ENCODE data around the gene SUN3. TPM values are rescaled to one million over a fixed set of nuclear protein-coding genes. Genes with fewer than 3 reads are reported as not detected.

SUN3 gene
- total and polyA plus RNA-seq, 2 of the 8 experiments (the other 6 are each of a cell fraction or from before 2014, with no cell fraction given): not detected

DNA sequence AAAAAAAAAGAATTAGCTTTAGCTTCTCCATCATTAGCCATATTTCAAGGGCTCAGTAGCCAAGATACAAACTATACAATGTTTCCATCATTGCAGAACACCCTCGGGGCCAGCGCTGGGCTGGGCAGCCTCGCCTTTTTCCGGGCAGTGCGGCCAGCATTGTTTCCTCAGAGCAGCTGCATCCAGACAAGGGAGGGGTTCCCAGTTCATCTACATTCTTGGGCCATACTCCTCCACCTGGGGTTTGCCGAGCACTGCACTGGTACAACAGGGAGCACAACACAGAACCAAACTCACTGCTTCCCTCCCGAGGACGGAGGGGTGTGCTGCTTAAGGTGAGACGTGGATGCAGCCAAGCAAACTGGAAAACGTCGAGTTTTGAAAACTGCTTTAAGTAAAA, 78.2 kb downstream of the SUN3 start:
- Histone ChIP-seq H2AK5ac (ENCODE audit: low read depth, low read length) (no peak overlapping the region), H4K91ac (replicated peaks; ENCODE audit: insufficient read length, low read length) (no peak overlapping the region), H2BK5ac (ENCODE audit: low read depth, low read length) (no peak overlapping the region), H3K18ac (ENCODE audit: extremely low read depth, low read length) (no peak overlapping the region), H3K4me2 (ENCODE audit: insufficient read depth in 1 of 2, low read depth in 2 of 2, low read length in 2 of 2) (no peak overlapping the region), H3K79me1 (ENCODE audit: low read depth, low read length) (no peaks in the 10 kb centered on the region), H3K27ac (ENCODE audit: low read depth, low read length) (no peak overlapping the region), H3K56ac (replicated peaks; ENCODE audit: insufficient read length, low read depth, low read length) (no peak overlapping the region), H2BK120ac (replicated peaks; ENCODE audit: low read depth, low read length) (no peak overlapping the region), H2AFZ (ENCODE audit: low read length) (no peak overlapping the region), H3K4me1 (replicated peaks in 1 of 4; ENCODE audit: control insufficient read depth in 3 of 4, insufficient read depth in 4 of 4, low read length in 3 of 4) (peaks cover 0 to 4% (median 0%) of the 10 kb centered on the region in 4 experiments; a peak in 2 of 7 replicates), H4K8ac (ENCODE audit: extremely low read depth, insufficient read depth, low read length) (peak overlapping the region; percentile 88), H3K4me3 (ENCODE audit: extremely low read depth in 1 of 4, insufficient read depth in 2 of 4, low read depth in 3 of 4, low read length in 4 of 4) (no peak overlapping the region), H3K9ac (replicated peaks in 1 of 4; ENCODE audit: extremely low read depth in 1 of 4, low read depth in 3 of 4, low read length in 3 of 4) (no peak overlapping the region), H3K23ac (ENCODE audit: insufficient read length) (no peak overlapping the region), H4K5ac (ENCODE audit: insufficient read length, low read depth, low read length) (no peak overlapping the region), H3K27me3 (replicated peaks in 1 of 4; ENCODE audit: control insufficient read depth in 3 of 4, extremely low read depth in 1 of 4, insufficient read depth in 3 of 4, low read length in 3 of 4) (no peaks in the 10 kb centered on the region), H2BK12ac (ENCODE audit: low read depth, low read length) (no peak overlapping the region), H3K79me2 (ENCODE audit: control insufficient read depth in 1 of 2, insufficient read depth in 2 of 2, low read length in 2 of 2) (no peaks in the 10 kb centered on the region), H3K9me3 (ENCODE audit: insufficient read depth in 2 of 2, low read depth in 1 of 2, low read length in 1 of 2) (no peaks in the 10 kb centered on the region), H2BK15ac (ENCODE audit: low read length) (no peak overlapping the region), H2BK20ac (ENCODE audit: low read length) (no peak overlapping the region), H4K20me1 (replicated peaks in 1 of 2; ENCODE audit: control insufficient read depth in 1 of 2, insufficient read depth in 2 of 2, low read length in 2 of 2) (peaks cover 0 to 3% of the 10 kb centered on the region in 2 experiments), H3K36me3 (ENCODE audit: control insufficient read depth in 2 of 4, insufficient read depth in 4 of 4, low read length in 3 of 4) (peaks cover 0 to 9% (median 4%) of the 10 kb centered on the region in 4 experiments; a peak in 2 of 8 replicates), H3K14ac (ENCODE audit: insufficient read length) (no peak overlapping the region), H3K23me2 (ENCODE audit: low read depth, low read length) (peaks cover 5% of the 10 kb centered on the region; the same call in 1 of the 2 replicates), H3K4ac (replicated peaks; ENCODE audit: insufficient read length, low read depth, low read length) (no peak overlapping the region)
- POLR2A ChIA-PET (ENCODE audit: partially characterized antibody): interaction anchor here (1.3 to 1.4 kb wide), 2 partner anchors 17 to 18 kb away, joined by 3 to 5 read pairs; no protein-coding TSS in a partner anchor
- FAIRE-seq (no peak), DNase-seq (ENCODE audit: low read depth in 1 of 2, low spot score in 2 of 2) (no peak)
- CTCF ChIA-PET (ENCODE audit: partially characterized antibody): interaction anchor here (0.5 to 6.8 kb wide), 5 partner anchors 12 to 96 kb away, joined by 3 to 34 read pairs (median 3); no protein-coding TSS in a partner anchor
- TF ChIP-seq RAD21 (IDR thresholded peaks at IDR 0.05 in 1 of 2, conservative IDR thresholded peaks at IDR 0.05 in 1 of 2; ENCODE audit: low read depth in 2 of 2, low read length in 2 of 2): peak; percentile 18 to 45; a peak in 3 of 4 replicates
- no peak for TF ChIP-seq SP1 (IDR thresholded peaks at IDR 0.05; ENCODE audit: low read depth, low read length)
- TF ChIP-seq, protein P1, sequence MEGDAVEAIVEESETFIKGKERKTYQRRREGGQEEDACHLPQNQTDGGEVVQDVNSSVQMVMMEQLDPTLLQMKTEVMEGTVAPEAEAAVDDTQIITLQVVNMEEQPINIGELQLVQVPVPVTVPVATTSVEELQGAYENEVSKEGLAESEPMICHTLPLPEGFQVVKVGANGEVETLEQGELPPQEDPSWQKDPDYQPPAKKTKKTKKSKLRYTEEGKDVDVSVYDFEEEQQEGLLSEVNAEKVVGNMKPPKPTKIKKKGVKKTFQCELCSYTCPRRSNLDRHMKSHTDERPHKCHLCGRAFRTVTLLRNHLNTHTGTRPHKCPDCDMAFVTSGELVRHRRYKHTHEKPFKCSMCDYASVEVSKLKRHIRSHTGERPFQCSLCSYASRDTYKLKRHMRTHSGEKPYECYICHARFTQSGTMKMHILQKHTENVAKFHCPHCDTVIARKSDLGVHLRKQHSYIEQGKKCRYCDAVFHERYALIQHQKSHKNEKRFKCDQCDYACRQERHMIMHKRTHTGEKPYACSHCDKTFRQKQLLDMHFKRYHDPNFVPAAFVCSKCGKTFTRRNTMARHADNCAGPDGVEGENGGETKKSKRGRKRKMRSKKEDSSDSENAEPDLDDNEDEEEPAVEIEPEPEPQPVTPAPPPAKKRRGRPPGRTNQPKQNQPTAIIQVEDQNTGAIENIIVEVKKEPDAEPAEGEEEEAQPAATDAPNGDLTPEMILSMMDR (IDR thresholded peaks at IDR 0.05; ENCODE audit: control extremely low read depth in 1 of 3, insufficient read depth in 1 of 3, low read depth in 1 of 3, low read length in 3 of 3): peak in 2 of 3 experiments; percentile 34 to 39; a peak in 2 of 4 replicates
- TF ChIP-seq GTF2F1 (IDR thresholded peaks at IDR 0.05; ENCODE audit: borderline replicate concordance, low read depth, low read length): no peak
- TF ChIP-seq HDAC6 (IDR thresholded peaks at IDR 0.05; ENCODE audit: low read depth, low read length): no peak
- TF ChIP-seq TCF12 (IDR thresholded peaks at IDR 0.05; ENCODE audit: low read depth, low read length): 0 out of 2 replicates have a peak, but pooled peaks have one; percentile 41
- TF ChIP-seq RBBP5 (IDR thresholded peaks at IDR 0.05; ENCODE audit: borderline replicate concordance, low read depth, low read length): no peak
- 78% methylated on average over 11 of the region's 11 CpGs; no CpG with 5 or more reads in 1 of the 2 experiments for WGBS, 2 experiments (ENCODE audit: extremely low coverage in 1 of 2, insufficient coverage in 1 of 2, insufficient read length in 1 of 2, insufficient replicate concordance in 2 of 2, low coverage in 1 of 2, low lambda C conversion rate in 2 of 2, missing lambda C conversion rate in 1 of 2)

All from H1 (cell line).